Measurements from ENCODE around the gene ACE.

The ACE gene

DNA sequence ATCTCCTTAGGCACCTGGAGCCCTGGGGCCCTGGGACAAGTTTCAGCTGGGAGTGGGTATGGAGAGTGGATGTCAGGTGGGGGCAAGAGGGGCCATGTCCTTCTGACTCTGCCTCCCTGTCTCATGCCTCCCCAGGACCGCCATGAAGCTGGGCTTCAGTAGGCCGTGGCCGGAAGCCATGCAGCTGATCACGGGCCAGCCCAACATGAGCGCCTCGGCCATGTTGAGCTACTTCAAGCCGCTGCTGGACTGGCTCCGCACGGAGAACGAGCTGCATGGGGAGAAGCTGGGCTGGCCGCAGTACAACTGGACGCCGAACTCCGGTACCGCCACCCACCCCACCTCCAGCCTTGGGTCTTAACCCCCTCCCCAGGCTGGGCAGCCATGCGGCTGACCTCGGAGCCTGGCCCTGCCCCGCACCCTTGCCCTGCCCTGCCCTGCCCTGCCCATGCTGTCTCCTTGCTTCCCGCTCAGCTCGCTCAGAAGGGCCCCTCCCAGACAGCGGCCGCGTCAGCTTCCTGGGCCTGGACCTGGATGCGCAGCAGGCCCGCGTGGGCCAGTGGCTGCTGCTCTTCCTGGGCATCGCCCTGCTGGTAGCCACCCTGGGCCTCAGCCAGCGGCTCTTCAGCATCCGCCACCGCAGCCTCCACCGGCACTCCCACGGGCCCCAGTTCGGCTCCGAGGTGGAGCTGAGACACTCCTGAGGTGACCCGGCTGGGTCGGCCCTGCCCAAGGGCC lies 20.0 kb downstream of the ACE start:
- no peak for DNase-seq (ENCODE audit: low spot score)
- Mint-ChIP-seq H3K36me3 (ENCODE audit: low read depth) (no peaks in the 10 kb centered on the region), H3K27me3 (ENCODE audit: low read depth) (no peaks in the 10 kb centered on the region), H3K9me3 (no peaks in the 10 kb centered on the region), H3K4me1 (ENCODE audit: low read depth) (no peaks in the 10 kb centered on the region), H3K27ac (no peak overlapping the region), H3K4me3 (no peak overlapping the region)

DNA sequence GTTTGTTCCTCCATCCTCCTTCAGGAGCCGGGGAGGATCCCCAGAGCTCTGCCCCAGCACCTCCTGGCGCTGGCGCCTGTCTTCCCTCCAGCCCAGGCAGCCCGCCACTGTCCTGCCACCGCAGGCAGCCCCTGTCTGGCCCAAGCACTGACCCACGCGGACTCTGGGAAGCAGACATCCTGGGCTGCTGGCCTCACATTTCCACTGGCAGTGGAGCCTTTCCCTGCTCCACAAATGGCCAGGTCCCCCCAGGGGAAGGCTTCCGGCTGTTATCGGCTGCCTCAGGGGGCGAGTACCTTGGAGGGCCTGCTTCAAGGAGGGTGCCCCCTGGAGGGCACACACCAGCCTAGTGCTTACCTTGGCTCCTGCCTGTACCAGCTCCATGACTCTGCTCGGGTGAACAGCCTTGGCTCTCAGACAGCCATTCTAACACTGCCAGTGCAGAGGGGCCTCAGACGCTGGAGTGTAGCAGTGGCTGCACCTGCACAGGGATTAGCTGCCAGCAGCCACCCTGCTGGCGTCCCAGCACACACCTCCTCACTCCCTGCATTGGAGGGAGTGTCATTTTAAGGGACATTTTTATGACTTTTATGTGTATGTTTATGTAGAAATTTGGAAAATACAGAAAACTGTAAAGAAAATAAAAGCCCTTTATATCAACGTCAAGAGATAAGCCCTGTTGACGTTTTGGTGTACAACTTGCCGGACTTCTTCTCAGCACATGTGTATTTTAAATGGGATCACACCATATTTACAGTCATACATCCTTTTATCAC lies 21.0 kb downstream of the ACE start:
- no peaks in the 10 kb centered on the region for H3K9me3 Mint-ChIP-seq
- no peak overlapping the region for H3K4me3 Mint-ChIP-seq
- H3K4me1 Mint-ChIP-seq (ENCODE audit: low read depth): no peaks in the 10 kb centered on the region
- peaks cover 4% of the 10 kb centered on the region for H3K27me3 Mint-ChIP-seq (ENCODE audit: low read depth)
- no peak for DNase-seq (ENCODE audit: low spot score)
- no peaks in the 10 kb centered on the region for H3K36me3 Mint-ChIP-seq (ENCODE audit: low read depth)
- no peak overlapping the region for H3K27ac Mint-ChIP-seq

DNA sequence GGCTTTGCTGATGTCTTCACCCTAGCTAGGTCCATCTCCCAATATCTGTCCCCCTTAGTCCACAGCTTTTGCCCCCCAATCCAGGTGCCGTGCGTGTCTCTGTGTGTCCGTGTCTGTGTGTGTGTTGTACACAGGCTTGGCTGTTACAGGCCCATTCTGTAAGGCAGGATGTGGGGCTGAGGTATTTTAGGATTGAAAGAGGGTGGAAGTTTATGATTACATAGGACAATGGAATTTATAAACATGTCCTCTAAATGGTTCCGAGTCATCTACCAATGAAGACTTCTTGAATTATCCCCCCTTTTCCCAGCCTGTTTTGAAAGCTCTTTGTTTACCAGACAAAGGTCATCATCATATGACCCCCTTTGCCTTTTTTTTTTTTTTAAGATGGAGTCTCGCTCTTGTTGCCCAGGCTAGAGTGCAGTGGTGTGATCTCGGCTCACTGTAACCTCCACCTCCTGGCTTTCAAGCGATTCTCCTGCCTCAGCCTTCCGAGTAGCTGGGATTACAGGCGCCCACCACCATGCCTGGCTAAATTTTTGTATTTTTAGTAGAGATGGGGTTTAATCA lies 21.9 kb downstream of the ACE start:
- no peak overlapping the region for H3K4me3 Mint-ChIP-seq
- H3K27ac Mint-ChIP-seq: no peak overlapping the region
- H3K27me3 Mint-ChIP-seq (ENCODE audit: low read depth): peaks cover 9% of the 10 kb centered on the region
- no peaks in the 10 kb centered on the region for H3K9me3 Mint-ChIP-seq
- DNase-seq (ENCODE audit: low spot score): no peak
- no peaks in the 10 kb centered on the region for H3K4me1 Mint-ChIP-seq (ENCODE audit: low read depth)
- no peaks in the 10 kb centered on the region for H3K36me3 Mint-ChIP-seq (ENCODE audit: low read depth)

DNA sequence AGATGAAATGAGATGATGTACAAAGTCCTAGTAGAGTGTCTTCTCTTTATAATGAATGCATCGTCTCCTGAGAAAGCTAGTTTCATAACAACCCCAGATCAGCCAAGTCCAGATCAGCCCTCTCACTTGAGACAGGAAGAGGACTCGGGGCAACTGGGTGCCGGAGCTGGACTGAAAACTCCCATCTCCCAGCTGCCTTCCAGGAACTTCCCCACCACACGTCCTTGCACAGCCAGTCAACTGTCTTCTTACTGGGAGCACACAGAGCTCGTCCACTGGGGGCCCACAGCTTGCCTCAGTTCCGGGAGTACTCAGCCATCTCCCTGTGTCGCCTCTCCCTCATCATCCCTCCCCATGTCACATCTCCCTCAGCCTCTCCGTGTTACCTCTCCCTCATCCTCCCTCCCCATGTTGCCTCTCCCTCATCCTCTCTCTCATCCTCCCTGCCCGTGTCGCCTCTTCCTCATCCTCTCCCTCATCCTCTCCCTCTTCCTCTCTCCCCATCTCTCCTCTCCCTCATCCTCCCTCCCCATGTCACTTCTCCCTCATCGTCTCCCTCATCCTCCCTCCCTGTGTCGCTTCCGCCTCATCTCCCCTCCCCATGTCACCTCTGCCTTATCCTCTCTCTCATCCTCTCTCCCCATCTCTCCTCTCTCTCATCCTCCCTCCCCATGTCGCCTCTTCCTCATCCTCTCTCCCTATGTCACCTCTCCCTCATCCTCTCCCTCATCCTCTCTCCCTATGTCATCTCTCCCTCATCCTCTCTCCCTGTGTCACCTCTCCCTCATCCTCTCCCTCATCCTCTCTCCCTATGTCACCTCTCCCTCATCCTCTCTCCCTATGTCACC lies 23.9 kb downstream of the ACE start:
- no peak overlapping the region for H3K27ac Mint-ChIP-seq
- no peaks in the 10 kb centered on the region for H3K4me1 Mint-ChIP-seq (ENCODE audit: low read depth)
- H3K36me3 Mint-ChIP-seq (ENCODE audit: low read depth): no peaks in the 10 kb centered on the region
- peaks cover 5% of the 10 kb centered on the region for H3K9me3 Mint-ChIP-seq
- no peak overlapping the region for H3K4me3 Mint-ChIP-seq
- DNase-seq (ENCODE audit: low spot score): no peak
- H3K27me3 Mint-ChIP-seq (ENCODE audit: low read depth): peaks cover 15% of the 10 kb centered on the region

DNA sequence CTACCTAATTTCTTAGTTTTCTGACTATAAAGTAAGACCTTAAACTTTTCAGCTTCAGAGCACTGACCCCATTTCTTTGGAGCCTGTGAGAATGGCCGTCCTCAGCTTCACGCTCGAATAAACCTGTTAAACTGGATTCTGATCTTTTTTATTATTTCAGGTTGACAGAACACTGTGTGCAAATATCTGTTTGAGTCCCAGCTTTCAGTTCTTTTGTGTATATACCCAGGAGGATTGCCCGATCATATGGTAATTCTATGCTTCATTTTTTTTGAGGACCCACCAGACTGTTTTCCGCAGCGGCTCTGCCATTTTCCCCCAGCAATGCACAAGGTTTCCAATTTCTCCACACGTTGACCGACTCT lies 26.5 kb downstream of the ACE start:
- Mint-ChIP-seq H3K4me3 (no peak overlapping the region), H3K4me1 (ENCODE audit: low read depth) (no peaks in the 10 kb centered on the region), H3K27ac (no peak overlapping the region), H3K27me3 (ENCODE audit: low read depth) (peaks cover 15% of the 10 kb centered on the region), H3K36me3 (ENCODE audit: low read depth) (no peaks in the 10 kb centered on the region), H3K9me3 (peaks cover 6% of the 10 kb centered on the region)
- DNase-seq (ENCODE audit: low spot score): no peak

DNA sequence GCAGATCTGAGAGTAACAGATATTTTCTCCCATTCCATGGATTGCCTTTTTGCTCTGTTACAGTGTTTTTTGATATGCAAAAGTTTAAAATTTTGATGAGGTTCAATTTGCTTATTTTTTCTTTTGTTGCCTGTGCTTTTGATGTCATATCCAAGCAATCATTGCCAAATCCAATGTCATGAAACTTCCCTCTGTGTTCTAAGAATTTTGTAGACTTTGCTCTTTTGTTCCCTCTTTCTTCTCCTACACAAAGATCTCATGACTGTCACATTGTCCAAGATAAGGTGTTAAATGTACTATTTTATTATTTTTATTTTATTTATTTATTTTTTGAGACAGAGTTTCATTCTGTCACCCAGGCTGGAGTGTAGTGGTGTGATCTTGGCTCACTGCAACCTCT lies 27.4 kb downstream of the ACE start:
- H3K4me1 Mint-ChIP-seq (ENCODE audit: low read depth): no peaks in the 10 kb centered on the region
- H3K4me3 Mint-ChIP-seq: no peak overlapping the region
- H3K36me3 Mint-ChIP-seq (ENCODE audit: low read depth): no peaks in the 10 kb centered on the region
- no peak overlapping the region for H3K27ac Mint-ChIP-seq
- H3K9me3 Mint-ChIP-seq: peaks cover 6% of the 10 kb centered on the region
- DNase-seq (ENCODE audit: low spot score): no peak
- peaks cover 15% of the 10 kb centered on the region for H3K27me3 Mint-ChIP-seq (ENCODE audit: low read depth)

DNA sequence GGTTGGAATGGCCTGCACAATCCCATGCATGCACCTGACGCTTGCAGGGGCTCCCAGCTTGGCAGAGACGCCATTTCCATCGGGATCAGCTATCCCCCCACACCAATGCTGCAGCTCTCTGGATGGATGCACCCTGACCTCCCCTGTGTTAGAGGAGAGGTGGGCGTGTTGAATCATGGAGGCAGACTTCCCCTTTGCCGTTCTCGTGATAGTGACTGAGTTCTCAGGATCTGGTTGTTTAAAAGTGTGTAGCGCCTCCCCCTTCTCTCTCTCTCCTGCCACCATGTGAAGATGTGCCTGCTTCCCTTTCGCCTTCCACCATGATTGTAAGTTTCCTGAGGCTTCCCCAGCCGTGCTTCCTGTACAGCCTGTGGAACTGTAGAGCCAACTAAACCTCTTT lies 28.5 kb downstream of the ACE start:
- Mint-ChIP-seq H3K27ac (no peak overlapping the region), H3K27me3 (ENCODE audit: low read depth) (peaks cover 15% of the 10 kb centered on the region), H3K4me1 (ENCODE audit: low read depth) (no peaks in the 10 kb centered on the region), H3K9me3 (peaks cover 6% of the 10 kb centered on the region), H3K4me3 (no peak overlapping the region), H3K36me3 (ENCODE audit: low read depth) (no peaks in the 10 kb centered on the region)
- no peak for DNase-seq (ENCODE audit: low spot score)

DNA sequence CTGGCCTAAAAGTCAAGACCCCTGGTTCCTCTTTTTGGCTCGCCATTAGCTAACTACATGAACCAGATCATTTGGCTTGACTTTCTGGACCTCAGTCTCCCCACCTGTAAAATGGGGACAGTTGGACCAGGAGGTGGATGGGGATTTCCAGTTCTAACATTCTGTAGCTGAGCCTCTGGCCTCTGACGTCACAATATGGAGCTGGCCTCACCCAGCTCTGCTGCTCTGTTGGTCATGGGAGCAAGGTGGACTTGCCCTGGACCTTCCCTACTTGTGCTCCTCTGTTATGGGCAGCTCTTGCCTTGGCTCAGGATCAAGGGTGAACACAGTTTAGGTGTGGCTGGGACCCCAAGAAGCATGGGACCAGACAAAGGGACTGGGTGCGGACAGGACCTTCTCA lies 29.8 kb downstream of the ACE start:
- Mint-ChIP-seq H3K36me3 (ENCODE audit: low read depth) (no peaks in the 10 kb centered on the region), H3K4me1 (ENCODE audit: low read depth) (no peaks in the 10 kb centered on the region), H3K4me3 (no peak overlapping the region), H3K9me3 (peaks cover 6% of the 10 kb centered on the region), H3K27ac (no peak overlapping the region), H3K27me3 (ENCODE audit: low read depth) (peaks cover 15% of the 10 kb centered on the region)
- DNase-seq (ENCODE audit: low spot score): no peak

DNA sequence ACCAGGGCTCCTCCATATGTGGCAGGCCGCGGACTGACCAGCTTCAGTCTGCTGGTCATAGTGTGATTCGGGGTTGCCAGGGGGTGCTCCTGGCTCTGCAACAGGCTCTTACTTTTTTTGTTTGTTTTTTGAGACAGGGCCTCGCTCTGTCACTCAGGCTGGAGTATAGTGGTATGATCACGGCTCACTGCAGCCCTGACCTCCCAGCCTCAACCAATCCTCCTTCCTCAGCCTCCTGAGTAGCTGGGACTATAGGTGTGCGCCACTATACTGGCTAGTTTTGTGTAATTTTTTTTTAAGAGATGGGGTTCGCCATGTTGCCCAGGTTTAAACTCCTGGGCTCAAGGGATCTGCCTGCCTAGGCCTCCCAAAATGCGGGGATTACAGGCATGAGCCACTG lies 34.5 kb downstream of the ACE start:
- Mint-ChIP-seq H3K9me3 (no peaks in the 10 kb centered on the region), H3K4me1 (ENCODE audit: low read depth) (no peaks in the 10 kb centered on the region), H3K27me3 (ENCODE audit: low read depth) (no peaks in the 10 kb centered on the region), H3K4me3 (no peak overlapping the region), H3K27ac (no peak overlapping the region), H3K36me3 (ENCODE audit: low read depth) (no peaks in the 10 kb centered on the region)
- no peak for DNase-seq (ENCODE audit: low spot score)

DNA sequence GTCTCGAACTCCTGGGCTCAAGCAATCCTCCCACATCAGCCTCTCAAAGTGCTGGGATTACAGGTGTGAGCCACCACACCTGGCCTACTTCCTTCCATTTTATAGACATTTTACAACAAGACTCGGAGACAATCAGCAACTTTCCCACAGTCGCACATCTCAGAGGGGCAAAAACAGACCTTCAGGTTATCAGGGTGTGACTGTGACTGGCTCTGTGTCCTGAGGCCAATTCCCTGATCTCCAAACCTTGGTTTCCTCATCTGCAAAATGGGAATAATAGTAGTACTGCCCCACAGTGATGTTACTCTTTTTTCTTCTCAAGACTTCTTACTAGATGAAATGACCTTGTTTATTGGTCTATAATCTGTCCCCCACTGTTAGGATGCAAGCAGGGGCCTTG lies 35.5 kb downstream of the ACE start:
- Mint-ChIP-seq H3K27ac (no peak overlapping the region), H3K9me3 (no peaks in the 10 kb centered on the region), H3K4me3 (no peak overlapping the region), H3K4me1 (ENCODE audit: low read depth) (no peaks in the 10 kb centered on the region), H3K27me3 (ENCODE audit: low read depth) (peaks cover 2% of the 10 kb centered on the region), H3K36me3 (ENCODE audit: low read depth) (no peaks in the 10 kb centered on the region)
- DNase-seq (ENCODE audit: low spot score): no peak

DNA sequence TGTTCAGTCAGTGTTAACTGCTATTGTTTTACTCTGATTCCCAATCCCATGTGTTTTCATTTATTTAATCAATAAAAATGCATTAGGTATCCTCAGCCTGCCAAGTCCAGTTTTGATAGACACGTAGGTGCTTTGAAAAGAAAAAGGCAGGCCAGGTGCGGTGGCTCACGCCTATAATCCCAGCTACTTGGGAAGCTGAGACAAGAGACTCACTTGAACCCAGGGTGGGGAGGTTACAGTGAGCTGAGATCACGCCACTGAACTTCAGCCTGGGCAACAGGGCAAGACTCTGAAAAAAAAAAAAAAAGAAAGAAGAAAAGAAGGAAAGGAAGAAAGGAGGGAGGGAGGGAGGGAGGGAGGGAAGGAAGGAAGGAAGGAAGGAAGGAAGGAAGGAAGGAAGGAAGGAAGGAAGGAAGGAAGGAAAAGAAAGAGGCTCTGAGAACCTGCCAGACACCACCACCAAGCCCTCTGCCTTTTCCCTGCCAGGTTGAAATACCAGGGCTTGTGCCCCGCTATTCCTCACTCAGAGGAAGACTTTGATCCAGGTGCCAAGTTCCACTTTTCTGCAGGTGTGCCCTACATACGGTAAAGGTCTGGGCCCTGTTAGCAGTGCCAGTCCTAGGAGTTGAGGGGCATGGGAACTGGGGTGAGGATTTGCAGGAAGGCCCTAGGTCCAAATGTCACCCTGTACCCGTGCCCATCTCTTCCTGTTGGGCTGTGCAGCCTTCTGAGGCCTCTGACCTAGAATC lies 36.2 kb downstream of the ACE start:
- Mint-ChIP-seq H3K36me3 (ENCODE audit: low read depth) (no peaks in the 10 kb centered on the region), H3K9me3 (no peaks in the 10 kb centered on the region), H3K27ac (no peak overlapping the region), H3K4me1 (ENCODE audit: low read depth) (no peaks in the 10 kb centered on the region), H3K4me3 (no peak overlapping the region), H3K27me3 (ENCODE audit: low read depth) (peaks cover 3% of the 10 kb centered on the region)
- DNase-seq (ENCODE audit: low spot score): no peak

DNA sequence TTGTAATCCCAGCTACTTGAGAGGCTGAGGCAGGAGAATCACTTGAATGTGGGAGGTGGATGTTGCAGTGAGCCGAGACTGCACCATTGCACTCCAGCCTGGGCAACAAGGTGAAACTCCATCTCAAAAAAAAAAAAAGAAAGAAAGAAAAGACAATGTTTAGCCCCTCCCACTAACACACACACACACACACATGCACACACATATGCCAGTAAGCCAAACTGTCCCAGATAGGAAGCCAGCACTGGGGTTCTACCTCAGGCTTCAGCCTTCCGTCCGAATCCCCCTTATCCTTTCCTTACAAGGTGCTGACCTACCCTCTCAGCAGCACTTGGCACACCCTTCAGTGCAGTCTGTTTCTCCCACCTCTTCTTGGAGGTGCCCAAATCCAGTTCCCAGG lies 37.6 kb downstream of the ACE start:
- no peak overlapping the region for H3K27ac Mint-ChIP-seq
- H3K4me3 Mint-ChIP-seq: no peak overlapping the region
- H3K36me3 Mint-ChIP-seq (ENCODE audit: low read depth): no peaks in the 10 kb centered on the region
- no peaks in the 10 kb centered on the region for H3K9me3 Mint-ChIP-seq
- H3K27me3 Mint-ChIP-seq (ENCODE audit: low read depth): peaks cover 3% of the 10 kb centered on the region
- DNase-seq (ENCODE audit: low spot score): no peak
- H3K4me1 Mint-ChIP-seq (ENCODE audit: low read depth): no peaks in the 10 kb centered on the region

DNA sequence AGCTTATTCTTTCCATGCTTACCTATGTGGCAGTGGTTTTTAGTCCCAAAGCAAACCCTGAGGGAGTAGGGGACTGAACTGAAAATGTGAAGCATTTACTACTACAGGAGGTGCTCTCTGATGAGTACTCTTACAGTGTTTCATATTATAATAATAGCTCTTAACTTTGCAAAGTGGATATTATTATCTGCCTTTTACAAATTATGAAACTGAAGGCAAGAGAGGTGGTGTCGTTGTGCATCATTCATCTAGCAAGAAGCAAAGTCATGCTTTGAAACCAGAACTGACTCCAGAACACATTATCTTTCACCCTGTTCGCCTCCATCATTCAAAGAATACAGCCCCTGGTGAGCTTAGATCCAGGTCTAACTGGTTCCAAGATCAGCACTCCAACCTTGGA lies 38.1 kb downstream of the ACE start:
- H3K27me3 Mint-ChIP-seq (ENCODE audit: low read depth): peaks cover 3% of the 10 kb centered on the region
- no peaks in the 10 kb centered on the region for H3K4me1 Mint-ChIP-seq (ENCODE audit: low read depth)

More for the DNA sequence above, 38.1 kb downstream of the ACE start:
- no peaks in the 10 kb centered on the region for H3K9me3 Mint-ChIP-seq
- no peak overlapping the region for H3K27ac Mint-ChIP-seq
- H3K4me3 Mint-ChIP-seq: no peak overlapping the region
- no peaks in the 10 kb centered on the region for H3K36me3 Mint-ChIP-seq (ENCODE audit: low read depth)
- DNase-seq (ENCODE audit: low spot score): no peak
